GM12801 (cell line): ENCODE data around the gene AGBL1.

ENCODE experiments used
- TF ChIP-seq, protein P1 (sequence below): IDR thresholded peaks from one replicate; pipeline ENCODE4 v1.5.1; 2011; ENCODE audit warnings: control low read depth; ENCODE audit not compliant: insufficient read length; ENCODE audit errors: extremely low read depth

The AGBL1 gene

GRCh38 chr15:86830304-86830703 is 750.6 kb downstream of the AGBL1 start:
- TF ChIP-seq, protein P1, sequence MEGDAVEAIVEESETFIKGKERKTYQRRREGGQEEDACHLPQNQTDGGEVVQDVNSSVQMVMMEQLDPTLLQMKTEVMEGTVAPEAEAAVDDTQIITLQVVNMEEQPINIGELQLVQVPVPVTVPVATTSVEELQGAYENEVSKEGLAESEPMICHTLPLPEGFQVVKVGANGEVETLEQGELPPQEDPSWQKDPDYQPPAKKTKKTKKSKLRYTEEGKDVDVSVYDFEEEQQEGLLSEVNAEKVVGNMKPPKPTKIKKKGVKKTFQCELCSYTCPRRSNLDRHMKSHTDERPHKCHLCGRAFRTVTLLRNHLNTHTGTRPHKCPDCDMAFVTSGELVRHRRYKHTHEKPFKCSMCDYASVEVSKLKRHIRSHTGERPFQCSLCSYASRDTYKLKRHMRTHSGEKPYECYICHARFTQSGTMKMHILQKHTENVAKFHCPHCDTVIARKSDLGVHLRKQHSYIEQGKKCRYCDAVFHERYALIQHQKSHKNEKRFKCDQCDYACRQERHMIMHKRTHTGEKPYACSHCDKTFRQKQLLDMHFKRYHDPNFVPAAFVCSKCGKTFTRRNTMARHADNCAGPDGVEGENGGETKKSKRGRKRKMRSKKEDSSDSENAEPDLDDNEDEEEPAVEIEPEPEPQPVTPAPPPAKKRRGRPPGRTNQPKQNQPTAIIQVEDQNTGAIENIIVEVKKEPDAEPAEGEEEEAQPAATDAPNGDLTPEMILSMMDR = no peak

DNA sequence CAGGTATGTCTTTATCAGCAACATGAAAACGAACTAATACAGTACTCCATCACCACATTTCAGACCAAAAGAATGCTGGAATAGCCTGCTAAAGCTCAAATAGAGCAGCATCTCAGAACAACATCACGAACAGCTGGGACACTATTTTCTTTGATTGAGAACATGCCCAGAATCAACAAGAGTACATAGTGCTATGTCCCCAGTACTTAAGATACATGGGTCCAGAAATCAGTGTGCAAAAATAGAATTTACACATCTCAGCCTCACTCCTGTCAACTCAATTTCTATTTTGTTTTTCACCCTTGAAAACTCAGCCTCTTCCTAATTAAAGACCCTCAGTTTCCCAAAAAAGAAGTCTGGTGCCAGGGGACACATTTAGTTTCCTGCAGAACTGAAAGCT is 753.9 kb downstream of the AGBL1 start:
- TF ChIP-seq, protein P1 = no peak

- TF ChIP-seq, protein P1 = no peak
Measured at GRCh38 chr15:86834115-86834863, 754.6 kb downstream of the AGBL1 start.

DNA sequence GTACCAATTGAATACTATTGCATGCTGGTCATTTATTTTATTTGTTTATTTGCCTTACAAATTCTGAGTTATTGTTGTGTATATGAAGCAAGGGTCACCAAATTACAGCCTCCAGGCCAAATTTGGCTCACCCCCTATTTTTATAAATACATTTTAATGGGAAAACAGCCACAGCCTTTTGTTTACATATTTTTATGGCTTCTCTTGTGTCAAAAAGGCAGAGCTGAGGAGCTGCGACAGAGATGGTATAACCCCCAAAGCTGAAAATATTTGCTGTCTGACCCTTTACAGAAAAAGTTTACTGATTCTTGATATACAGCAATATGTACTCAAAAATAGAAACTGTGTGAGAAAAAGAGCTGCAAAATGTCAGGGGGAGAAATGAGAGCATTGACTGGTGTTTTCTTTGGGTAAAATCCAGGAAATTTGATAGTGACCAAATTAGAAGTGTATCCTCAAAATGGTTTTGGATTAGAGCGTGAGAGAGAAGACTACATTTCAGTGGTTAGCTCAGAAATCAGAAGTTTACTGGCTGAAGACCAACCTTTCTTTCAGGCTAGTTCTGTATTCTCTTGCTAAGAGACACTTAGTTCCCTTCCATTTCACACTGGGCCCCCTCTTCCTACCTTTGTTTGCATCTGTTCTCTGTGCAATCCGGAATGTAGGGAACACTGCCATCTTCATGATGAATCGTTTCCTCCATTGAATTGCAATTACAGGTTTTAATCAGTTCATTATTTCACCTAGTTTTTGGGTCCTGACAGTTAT is 757.8 kb downstream of the AGBL1 start:
- TF ChIP-seq, protein P1 = no peak

DNA sequence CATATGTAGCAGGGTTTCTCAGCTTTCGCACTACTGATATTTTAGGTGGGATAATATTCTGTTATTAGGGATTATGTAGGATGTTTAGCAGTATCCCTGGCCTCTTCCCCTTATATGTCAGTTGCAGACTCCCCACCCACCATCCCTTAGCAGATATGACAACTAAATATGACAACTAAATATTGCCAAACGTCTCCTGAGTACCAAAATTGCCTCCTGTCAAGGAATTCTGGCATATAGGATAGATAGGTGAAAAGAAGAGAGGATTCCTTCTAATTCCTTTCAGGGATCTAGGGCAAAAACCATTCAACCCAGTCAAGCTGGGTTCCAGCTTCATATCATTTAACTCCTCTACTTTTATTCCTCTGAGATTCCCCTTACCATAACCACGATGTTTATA is 759.8 kb downstream of the AGBL1 start:
- TF ChIP-seq, protein P1 = no peak

DNA sequence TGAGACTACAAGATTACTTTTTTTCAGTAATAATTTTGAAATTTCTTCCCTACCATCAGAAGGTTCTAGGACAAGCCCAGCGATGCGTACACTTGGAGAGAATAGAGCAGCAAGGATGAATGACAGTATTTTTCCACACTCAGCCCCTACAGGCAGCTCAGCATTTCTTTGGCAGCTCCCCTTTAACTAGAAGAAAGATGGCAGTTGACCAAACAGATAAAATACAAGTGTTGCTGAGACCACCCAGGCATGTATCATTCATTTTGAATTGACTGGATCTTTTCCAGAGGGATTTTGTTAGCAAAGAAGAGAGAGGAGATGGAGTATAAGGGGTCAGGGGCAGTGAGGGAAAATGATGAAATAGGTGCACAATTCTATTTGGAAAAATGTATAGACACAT is 761.3 kb downstream of the AGBL1 start:
- TF ChIP-seq, protein P1 = no peak

- TF ChIP-seq, protein P1 = no peak
Measured at GRCh38 chr15:86842199-86842598, 762.5 kb downstream of the AGBL1 start.
